Dedifferentiated amniotic fluid mesenchymal stem cell (primary cell): Measurements from ENCODE around the gene GPATCH8.

ENCODE experiments used
- DNase-seq: peaks from one replicate; pipeline ENCODE4 v3.0.0-alpha.2; 2016; ENCODE audit errors: extremely low spot score

The GPATCH8 gene

DNA sequence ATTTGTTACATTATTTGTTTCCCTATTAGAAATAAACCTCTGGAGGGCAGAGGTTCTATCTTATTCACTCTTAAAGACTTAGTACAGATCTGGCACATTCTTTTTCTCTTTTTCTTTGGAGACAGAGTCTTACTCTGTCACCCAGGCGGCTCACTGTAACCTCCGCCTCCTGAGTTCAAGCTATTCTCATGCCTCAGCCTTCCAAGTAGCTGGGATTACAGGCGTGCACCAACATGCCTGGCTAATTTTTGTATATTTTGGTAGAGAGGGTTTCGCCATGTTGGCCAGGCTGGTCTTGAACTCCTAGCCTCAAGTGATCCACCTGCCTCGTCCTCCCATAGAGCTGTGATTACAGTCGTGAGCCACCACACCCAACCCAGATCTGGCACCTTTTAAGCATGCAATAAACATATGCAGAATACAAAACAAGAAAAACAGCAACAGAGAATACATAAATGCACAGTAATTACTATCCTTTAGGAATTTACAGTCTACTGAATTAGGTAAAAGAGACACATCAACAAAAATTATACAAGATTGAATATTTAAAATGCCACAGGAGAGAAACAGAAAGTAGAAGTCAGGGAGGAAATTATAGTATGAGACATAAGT lies 52.1 kb downstream of the GPATCH8 start:
- no peak for DNase-seq

DNA sequence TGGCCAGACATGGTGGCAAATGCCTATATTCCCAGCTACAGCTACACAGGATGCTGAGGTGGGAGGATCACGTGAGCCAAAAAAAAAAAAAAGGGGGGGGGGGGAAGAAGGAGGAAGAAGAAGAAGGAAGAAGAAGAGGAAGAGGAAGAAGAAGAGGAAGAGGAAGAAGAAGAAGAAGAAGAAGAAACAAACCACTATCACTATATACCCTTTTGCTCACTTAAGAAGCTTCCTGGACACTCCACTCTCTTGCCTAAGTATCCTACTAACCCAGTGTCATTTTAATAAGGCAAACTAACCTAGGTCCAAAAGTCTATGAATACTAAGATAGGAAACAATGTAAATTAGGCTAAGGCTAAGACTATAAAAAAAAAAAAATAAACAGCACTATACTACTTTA lies 54.8 kb downstream of the GPATCH8 start:
- DNase-seq, result no peak

DNA sequence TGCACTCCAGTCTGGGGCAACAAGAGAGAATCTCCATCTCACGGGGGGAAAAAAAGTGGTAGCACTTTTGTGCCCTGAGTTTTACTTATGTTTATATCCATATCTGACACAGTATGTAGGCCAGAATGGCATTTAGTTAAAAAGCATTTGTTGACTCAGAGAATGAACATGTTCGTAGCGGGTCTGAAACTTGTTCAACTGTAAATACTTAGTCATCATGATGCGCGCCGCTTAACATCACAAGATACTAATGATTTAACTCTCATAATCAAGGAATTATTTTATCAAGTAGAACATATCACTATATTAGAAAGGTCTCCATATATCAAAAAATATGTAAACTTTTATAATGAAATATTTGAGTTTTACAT lies 58.5 kb downstream of the GPATCH8 start:
- no peak for DNase-seq

DNA sequence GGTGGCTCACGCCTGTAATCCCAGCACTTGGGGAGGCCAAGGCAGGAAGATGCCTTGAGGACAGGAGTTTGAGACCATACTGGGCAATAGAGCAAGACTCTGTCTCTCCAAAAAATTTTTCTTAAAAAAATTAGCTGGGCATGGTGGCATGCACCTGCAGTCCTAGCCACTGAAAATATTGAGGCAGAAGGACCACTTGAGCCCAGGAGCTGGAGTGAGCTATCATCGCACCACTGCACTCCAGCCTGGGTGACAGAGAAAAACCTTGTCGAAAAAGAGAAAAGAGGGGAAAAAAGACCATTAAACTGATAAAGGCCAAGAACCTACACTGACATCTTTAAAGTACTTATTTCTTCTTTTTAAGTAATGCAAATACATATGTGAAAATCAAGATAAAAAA lies 60.4 kb downstream of the GPATCH8 start:
- DNase-seq, result no peak

DNA sequence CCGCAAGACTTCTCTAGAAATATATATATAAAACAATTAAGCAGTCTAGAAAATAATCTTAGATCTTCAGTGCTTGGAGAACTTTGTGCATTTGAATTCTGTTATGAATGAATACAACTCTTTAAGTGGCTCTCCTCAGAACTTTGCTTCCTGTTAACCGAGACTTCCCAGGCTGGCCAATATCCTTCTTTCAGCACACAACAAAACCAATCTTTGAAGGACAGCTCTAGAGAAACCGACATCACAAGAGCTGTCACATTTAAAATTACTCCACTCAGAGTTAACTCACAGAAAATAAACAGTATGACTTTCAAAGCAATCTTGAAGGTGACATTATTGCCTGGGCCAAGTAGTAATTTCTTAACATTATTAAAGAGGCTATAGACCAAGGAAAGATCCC lies 64.0 kb downstream of the GPATCH8 start:
- DNase-seq, result no peak

DNA sequence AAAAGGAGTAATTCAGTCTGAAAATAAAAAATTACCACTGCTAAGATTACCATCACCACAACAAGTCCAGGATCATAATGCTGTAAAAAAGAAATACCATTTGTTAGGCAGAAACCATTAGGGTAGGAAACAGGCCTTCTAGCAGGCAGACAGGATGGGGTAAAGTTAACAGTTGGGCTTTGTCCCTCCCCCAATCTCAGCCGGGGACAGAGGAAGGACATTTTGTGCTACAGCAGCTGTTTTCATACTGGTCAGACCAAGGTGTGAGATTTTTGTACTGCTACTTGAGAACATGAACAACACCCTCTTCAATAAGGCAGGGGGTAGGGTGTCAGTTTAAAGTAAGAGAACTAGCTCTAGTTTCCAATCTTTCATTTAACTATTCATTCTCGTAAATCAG lies 64.6 kb downstream of the GPATCH8 start:
- DNase-seq, result no peak

DNA sequence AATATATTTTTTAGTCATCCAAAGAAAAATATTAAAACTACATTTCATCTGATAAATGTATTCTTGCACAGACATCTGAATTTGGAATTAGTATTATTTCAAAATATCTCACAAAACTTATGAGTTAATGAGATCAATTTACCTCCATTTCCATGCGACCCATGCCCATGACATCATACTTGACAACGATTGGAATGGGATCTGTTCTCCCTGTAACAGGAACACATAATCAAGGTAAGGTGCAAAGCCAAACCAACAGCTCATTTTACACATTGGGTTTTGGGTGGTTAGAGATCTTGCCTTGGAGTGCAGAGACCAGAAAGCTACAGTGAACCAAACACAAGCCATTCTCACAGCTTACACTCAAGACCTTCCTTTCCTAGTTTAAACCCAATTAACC lies 66.9 kb downstream of the GPATCH8 start:
- no peak for DNase-seq

DNA sequence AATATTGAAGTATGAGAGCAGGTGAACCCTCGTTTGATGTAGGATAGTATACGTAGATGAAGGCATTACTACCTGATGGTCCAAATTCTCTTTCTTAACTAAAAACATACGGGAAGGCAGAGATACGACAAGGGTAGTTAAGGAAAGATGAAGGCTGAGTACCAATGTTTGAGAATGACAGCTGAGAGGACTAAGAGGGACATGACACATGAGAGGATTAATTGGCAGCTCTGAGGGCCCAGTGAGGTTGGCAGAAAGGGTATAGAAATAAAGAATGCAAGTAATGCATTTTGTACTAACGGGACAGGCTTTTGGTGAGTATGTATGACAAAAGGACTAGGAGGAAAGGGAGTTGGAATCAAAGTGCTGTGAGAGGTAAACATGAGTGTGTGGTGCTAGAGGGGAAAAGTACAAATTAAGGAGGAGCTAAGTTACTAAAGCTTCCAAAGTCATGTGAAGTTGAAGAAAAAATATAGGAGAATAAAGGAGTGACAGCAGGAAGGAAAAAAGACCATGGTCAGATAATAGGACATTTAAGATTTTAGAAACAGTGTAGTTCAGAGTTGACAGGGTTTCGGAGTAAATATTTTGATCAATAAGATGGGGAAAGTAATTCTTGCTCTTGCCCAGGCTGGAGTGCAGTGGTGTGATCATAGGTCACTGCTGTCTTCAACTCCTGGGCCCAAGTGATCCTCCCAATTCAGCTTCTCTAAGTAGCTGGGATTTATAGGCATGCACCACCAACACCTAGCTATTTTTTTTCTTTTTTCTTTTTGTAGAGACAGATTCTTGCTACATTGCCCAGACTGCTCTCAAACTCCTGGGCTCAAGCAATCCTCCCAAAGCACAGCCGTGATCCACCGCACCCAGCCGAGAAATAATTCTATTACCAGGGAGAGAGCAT lies 70.7 kb downstream of the GPATCH8 start:
- DNase-seq, result no peak

DNA sequence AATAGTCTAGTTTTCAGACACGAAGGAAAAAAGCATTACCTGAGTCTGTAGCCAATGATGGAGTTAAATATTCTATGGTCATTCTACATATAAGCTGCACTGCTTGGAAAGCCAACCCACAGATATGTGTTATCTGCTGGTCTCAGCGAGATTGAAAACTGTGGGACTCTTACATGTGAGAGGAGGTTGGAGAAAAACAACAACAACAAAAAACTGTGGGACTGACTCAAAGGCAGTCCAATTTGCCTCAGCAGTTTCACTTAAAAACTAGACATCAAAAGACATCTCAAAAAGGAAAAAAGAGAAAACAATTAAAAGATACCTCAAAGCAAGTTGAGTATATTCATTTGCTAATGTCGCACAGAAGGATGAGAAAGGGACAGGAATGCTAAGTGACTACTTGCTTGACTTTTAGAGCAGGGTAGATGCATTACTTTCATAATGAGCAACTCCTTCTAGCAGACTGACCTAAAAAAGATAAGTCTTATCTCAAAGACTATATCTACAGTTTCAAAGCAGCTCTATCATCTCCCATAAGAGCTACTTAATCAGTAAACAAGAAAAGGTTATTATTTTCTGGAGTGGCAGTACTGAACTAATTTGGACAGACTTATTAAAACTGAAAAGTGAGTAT lies 78.3 kb downstream of the GPATCH8 start:
- no peak for DNase-seq

DNA sequence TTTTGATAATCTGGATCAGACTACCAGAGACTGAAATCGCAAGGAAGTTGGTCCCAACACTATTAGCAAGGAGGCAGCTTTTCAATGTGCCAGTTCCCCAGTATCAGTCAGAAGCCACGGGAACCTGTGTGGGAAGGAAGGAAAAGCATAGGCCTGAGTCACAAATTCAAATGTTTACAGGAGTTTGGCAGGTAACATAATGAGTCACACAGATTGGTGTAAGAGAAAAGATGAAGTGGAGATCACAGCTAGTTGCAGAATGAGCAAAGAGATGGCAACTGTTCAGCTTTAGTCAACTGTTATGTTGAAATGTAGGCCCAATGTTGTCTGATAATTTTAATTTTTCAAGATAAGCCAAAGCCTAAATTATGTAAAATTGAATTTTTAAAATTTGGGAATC lies 85.7 kb downstream of the GPATCH8 start:
- no peak for DNase-seq

DNA sequence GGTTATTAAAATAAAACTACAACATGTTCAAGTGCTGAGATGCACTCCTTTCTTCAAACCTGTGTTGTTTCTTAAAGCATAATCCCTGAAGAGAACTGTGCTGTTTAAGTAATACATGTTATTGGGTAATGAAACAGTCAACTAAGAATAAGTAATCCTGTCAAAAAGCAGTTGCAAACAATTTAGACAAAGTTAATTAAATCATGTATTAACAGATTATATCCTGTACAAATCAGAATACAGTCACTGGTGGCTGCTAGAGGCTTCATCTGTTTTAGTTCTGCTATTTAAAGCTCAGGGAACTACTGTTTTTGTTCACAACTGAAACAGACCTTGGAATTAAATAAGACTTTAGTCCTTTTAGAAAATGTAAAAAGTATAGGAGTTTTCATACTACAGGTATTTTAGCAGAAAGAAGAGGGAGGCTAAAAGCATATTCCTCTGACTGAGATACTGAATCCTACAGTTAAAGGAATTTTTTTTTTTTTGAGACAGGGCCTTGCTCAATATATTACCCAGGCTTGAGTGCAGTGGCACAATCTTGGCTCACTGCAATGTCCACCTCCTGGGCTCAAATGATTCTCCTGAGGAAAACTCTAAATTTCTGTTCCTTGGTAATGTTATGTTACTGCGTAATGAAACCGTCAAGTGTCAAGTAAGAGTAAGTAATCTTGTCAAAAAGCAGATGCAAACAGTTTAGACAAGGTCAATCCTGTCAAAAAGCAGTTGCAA lies 86.5 kb downstream of the GPATCH8 start:
- no peak for DNase-seq

DNA sequence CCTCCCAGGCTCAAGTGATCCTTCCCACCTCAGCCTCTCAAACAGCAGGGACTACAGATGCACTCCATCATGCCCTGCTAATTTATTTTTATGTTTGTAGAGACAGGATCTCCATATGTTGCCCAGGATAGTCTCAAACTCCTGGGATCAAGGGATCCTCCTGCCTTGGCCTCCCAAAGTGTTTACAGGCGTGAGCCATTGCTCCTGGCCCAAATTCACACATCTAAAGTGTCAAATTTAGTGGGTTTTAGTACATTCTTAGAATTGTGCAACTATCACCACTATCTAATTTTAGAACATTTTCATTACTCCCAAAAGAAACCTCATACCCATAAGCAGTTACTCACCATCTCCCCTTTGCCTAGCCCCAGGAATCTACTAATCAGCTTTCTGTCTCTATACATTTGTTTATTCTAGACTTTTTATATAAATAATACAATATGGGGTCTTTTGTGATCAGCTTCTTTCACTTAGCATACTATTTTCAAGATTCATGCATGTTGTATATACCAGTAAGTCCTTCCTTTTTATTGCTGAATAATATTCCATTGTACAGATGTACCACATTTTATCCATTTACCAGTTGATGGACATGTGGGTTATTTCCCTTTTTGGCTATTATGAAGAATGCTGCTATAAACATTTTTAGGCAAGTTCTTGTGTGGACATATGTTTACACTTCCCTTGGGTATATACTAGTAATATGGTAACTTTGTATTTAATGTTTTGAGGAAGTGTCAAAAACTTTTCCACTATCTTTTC lies 88.6 kb downstream of the GPATCH8 start:
- no peak for DNase-seq

DNA sequence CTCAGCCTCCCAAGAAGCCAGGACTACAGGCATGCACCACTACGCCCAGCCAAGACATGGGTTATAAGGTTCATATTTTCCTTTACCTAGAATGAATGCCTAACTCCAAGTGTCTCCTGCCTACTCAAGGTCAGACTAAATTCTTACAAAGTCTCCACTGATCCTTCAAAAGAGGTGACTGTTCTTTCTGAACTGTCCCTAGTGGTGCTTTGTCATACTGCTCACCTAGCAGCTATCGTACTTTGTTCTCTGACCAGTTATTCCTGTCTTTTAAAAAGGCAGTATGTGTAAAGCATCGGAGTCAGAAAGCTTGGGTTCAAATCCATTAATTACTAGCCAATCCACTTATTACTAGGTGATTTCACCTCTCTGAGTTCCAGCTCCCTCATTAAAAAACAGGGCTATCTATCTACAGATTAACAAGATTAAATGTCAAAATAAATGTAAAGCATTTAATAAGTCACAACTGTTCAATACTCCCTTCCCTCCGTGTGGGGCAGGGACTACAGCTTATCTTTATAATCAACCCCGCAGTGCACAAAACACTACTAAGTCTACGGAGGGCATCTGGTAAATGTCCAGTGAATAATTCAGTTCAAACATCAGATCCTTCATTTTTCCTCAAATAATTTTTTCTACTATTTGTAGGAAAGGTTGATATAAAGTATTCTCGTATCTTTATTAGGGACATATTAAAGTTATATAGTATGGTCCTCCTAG lies 93.7 kb downstream of the GPATCH8 start:
- DNase-seq, result no peak

DNA sequence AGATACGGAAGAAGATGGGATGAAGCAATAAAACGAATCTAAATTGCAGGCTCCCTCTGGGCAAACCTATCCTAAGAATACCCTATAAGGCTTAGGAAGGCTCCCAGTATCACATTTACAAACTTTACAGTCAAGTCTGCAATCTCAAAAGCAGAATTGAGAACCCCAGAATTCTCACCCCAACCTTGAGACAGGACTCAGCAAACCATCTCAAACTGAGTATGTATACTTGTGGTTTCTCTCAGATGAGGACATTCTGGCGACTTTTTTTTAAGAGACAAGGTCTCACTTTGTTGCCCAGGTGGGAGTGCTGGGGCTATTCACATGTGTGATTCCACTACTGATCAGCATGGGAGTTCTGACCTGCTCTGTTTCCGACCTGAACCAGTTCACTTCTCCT lies 94.4 kb downstream of the GPATCH8 start:
- DNase-seq, result no peak

DNA sequence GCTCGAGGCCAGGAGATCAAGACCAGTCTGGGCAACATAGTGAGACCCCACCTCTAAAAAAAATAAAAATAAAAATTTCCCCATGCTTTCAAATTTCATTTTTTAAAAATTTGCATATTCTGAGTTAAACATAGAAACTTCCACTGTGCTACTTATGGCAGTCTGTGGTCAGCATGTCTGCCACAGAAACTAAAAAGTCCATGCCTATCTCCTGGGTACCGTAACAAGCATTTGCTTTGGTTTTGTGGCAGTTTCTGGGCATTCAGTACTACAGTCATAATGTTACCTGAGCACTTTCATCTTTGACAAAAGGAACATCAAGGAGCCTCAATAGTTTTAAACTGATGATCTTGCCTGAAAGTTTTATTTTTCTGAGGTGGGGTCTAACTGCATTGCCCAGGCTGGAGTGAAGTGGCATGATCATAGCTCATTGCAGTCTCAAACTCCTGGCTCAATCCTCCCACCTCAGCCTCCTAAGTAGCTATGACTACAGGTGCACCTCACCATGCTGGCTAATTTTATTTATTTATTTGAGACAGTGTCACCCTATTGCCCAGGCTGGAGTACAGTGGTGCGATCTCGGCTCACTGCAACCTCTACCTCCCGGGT lies 100.5 kb downstream of the GPATCH8 start:
- DNase-seq, result no peak

DNA sequence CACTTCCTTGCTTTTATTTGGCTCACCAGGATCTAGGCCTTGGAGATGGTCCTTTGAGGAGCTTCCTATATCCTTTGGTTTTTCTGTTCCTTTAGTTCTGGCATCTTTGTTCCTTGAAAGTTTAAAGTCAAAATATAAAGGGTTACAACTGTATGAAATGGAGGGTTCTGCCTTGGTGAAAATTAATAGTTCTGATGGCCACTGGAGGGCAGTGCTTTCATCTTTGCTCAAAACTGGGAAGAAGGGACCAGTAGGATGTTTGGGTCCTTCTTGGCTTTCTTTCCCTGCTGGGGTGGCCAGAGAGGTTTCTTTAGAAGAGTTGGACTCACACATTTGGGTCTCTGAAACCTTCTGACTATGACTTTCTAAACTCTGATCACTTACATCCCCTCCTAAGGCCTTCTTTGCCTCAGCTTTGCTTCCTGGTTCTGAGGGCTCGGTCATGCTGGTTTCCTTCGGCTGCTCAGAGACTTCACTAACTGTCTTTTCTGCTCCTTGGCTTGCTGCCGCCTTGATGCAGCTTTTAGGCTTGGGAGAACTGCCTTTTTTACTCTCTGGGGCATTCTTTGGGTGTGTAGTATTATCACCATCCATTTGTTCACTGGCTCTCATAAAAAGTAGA lies 102.9 kb downstream of the GPATCH8 start:
- DNase-seq, result peak; percentile 24

DNA sequence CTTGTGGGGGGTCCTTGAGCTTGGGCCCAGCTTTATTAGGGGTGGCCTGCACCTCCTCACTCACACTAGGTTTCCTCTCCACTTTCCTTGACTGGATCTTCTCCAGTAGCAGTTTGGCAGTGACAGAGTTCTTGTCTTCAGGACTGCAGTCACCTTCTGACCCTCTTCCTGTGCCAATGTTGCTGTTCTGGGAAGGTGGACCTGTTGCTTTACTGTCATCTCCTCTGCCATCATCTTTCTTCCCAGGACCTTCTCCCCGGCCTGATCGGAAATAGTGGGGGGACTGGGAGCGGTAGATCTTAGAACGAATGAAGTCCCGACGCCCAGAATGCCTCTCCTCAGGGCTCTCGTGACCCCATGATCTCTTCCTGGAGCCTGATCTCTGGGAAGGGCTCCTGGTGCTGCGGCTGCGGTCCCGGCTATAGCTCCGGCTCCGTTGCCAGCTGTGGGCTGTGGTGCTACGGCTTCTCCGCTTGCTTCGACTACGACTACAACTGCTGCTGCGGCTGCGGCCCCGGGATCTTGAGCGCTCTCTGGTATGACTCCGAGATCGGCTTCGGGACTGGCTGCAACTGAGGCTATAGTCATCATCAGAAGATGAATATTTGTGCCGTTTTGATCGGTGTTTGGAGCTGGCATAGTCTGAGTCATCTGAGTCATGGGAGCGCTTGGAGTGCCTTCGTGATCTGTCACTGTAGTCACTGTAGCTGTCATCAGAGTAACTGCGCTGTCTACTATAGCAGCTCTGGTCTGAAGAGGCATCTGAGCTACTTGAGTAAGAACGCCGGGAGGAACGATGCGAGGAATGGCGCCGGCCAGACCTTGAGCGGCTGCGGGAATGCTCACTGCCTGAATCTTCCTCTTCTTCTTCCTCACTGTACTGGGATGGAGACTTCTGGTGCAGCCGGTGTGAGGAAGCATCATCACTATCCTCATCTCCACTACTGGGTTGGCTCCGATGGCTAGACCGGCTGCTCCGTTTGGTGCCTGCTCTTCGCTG lies 104.2 kb downstream of the GPATCH8 start:
- no peak for DNase-seq

DNA sequence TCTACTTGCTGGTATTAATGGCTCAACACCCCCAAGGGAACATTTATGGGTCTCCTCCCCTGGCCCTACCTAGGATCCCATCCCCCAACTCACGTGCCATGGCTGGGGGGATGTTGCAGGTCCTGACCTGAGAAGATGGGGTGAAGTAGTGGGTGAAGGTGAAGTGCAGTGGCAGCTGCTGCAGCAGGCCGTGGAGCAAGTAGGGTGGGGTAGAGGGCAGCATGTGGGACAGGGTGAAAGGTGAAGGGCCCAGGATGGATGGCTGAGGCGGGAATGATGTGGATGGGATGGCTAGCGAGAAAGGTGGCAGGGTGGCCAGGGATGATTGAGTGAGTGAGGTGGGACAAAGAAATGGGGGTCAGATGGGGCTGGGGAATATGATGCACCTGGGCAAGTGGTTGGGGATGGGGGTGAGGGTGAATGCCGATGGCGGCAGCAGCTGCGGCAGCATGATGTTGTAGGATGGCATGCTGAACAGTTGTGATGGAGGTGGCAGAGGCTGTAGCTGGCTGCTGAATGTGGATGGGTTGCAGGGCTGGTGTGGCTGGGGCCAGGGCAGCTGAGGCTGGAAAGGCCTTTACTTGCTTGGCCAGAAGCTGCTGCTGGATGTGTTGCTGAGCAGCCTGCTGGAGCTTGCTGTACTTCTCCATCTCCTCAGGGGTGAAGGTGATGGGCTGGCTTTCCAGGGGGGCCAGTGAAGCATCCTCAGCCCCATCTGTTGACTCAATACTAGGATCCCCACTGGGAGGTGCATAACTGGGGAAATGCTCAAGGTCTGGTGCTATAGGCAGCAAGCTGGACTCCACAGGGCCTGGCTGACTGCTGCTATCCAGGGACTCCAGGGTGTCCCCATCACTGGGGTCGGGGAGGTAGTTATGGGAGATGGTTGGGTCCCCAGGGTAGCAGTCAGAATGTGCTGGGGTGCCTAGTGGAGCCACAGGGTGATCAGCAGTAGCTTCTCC lies 105.4 kb downstream of the GPATCH8 start:
- no peak for DNase-seq
